ENCODE measurements around the gene RPL29. TPM values are rescaled to one million over a fixed set of nuclear protein-coding genes. Genes with fewer than 3 reads are reported as not detected.

Gene RPL29
- total and polyA plus RNA-seq, 2 of the 13 experiments (the other 11 are each of a cell fraction or from before 2014, with no cell fraction given): 1,348 to 2,263 TPM

GRCh38 chr3:51982352-51982837 is 13.3 kb downstream of the RPL29 start (continued):
- TF ChIP-seq ATF4 (CRISPR knock-in tag; IDR thresholded peaks at IDR 0.05): no peak
- no peak for TF ChIP-seq ZNF850 (CRISPR knock-in tag; conservative IDR thresholded peaks at IDR 0.05)
- no peak for TF ChIP-seq ZNF841 (CRISPR knock-in tag; IDR thresholded peaks at IDR 0.05; ENCODE audit: borderline replicate concordance)
- peak; percentile 84 for TF ChIP-seq MED1 (CRISPR knock-in tag; IDR thresholded peaks at IDR 0.05)
- no peak for TF ChIP-seq ZIK1 (CRISPR knock-in tag; IDR thresholded peaks at IDR 0.05; ENCODE audit: borderline replicate concordance, low read depth)
- TF ChIP-seq, protein P1, sequence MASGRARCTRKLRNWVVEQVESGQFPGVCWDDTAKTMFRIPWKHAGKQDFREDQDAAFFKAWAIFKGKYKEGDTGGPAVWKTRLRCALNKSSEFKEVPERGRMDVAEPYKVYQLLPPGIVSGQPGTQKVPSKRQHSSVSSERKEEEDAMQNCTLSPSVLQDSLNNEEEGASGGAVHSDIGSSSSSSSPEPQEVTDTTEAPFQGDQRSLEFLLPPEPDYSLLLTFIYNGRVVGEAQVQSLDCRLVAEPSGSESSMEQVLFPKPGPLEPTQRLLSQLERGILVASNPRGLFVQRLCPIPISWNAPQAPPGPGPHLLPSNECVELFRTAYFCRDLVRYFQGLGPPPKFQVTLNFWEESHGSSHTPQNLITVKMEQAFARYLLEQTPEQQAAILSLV (CRISPR knock-in tag; IDR thresholded peaks at IDR 0.05; ENCODE audit: borderline replicate concordance): no peak
- TF ChIP-seq SALL2 (CRISPR knock-in tag; IDR thresholded peaks at IDR 0.05): no peak
- TF ChIP-seq HMGA1 (CRISPR knock-in tag; conservative IDR thresholded peaks at IDR 0.05): no peak
- peak; percentile 66; the same call in 1 of the 2 replicates for TF ChIP-seq NFKB2 (CRISPR knock-in tag; IDR thresholded peaks at IDR 0.05; ENCODE audit: borderline replicate concordance)
- TF ChIP-seq, protein P2, sequence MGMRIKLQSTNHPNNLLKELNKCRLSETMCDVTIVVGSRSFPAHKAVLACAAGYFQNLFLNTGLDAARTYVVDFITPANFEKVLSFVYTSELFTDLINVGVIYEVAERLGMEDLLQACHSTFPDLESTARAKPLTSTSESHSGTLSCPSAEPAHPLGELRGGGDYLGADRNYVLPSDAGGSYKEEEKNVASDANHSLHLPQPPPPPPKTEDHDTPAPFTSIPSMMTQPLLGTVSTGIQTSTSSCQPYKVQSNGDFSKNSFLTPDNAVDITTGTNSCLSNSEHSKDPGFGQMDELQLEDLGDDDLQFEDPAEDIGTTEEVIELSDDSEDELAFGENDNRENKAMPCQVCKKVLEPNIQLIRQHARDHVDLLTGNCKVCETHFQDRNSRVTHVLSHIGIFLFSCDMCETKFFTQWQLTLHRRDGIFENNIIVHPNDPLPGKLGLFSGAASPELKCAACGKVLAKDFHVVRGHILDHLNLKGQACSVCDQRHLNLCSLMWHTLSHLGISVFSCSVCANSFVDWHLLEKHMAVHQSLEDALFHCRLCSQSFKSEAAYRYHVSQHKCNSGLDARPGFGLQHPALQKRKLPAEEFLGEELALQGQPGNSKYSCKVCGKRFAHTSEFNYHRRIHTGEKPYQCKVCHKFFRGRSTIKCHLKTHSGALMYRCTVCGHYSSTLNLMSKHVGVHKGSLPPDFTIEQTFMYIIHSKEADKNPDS (CRISPR knock-in tag; IDR thresholded peaks at IDR 0.05): no peak
- no peak for TF ChIP-seq ZNF256 (CRISPR knock-in tag; conservative IDR thresholded peaks at IDR 0.05)
- TF ChIP-seq ZNF83 (CRISPR knock-in tag; IDR thresholded peaks at IDR 0.05; ENCODE audit: borderline replicate concordance): no peak
- TF ChIP-seq ZNF235 (CRISPR knock-in tag; IDR thresholded peaks at IDR 0.05; ENCODE audit: borderline replicate concordance): 0 out of 2 replicates have a peak, but pooled peaks have one; percentile 21
- peak; percentile 79 for TF ChIP-seq HOXA3 (CRISPR knock-in tag; IDR thresholded peaks at IDR 0.05)
- TF ChIP-seq CBX2 (IDR thresholded peaks at IDR 0.05; ENCODE audit: low read depth, low read length): no peak
- TF ChIP-seq CBX2 (CRISPR knock-in tag; IDR thresholded peaks at IDR 0.05; ENCODE audit: low read depth): no peak
- TF ChIP-seq, protein P3, sequence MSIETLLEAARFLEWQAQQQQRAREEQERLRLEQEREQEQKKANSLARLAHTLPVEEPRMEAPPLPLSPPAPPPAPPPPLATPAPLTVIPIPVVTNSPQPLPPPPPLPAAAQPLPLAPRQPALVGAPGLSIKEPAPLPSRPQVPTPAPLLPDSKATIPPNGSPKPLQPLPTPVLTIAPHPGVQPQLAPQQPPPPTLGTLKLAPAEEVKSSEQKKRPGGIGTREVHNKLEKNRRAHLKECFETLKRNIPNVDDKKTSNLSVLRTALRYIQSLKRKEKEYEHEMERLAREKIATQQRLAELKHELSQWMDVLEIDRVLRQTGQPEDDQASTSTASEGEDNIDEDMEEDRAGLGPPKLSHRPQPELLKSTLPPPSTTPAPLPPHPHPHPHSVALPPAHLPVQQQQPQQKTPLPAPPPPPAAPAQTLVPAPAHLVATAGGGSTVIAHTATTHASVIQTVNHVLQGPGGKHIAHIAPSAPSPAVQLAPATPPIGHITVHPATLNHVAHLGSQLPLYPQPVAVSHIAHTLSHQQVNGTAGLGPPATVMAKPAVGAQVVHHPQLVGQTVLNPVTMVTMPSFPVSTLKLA (IDR thresholded peaks at IDR 0.05): peak; percentile 40; the same call in 1 of the 2 replicates
- TF ChIP-seq HINFP (CRISPR knock-in tag; IDR thresholded peaks at IDR 0.05; ENCODE audit: low read depth): no peak
- TF ChIP-seq ZNF260 (CRISPR knock-in tag; IDR thresholded peaks at IDR 0.05; ENCODE audit: borderline replicate concordance, low read depth): no peak
- TF ChIP-seq ATAD3A (CRISPR knock-in tag; IDR thresholded peaks at IDR 0.05): no peak
- TF ChIP-seq NONO (IDR thresholded peaks at IDR 0.05): no peak
- peak; percentile 87; the same call in 1 of the 2 replicates for TF ChIP-seq NONO (CRISPR knock-in tag; conservative IDR thresholded peaks at IDR 0.05)
- peak; percentile 78; the same call in 1 of the 3 replicates for TF ChIP-seq MXI1 (IDR thresholded peaks at IDR 0.05; ENCODE audit: borderline replicate concordance, low read depth, low read length)
- TF ChIP-seq FOXK1 (CRISPR knock-in tag; IDR thresholded peaks at IDR 0.05; ENCODE audit: borderline replicate concordance, low read depth): no peak; the same call in none of the 2 replicates

Data from HepG2 (cell line).